Peyer's patch (tissue), 4 donors: ENCODE measurements around the gene BTN1A1. TPM values are rescaled to one million over a fixed set of nuclear protein-coding genes. Genes with fewer than 3 reads are reported as not detected.
"Not testable (repeated sequence)": the region's sequence is repeated elsewhere in the genome, so short reads cannot be mapped to it uniquely, and the experiment has no call there.

Experiments used
- DNase-seq, 3 donors: peaks; one replicate each; pipeline ENCODE4 v3.0.0-alpha.2; 2017 to 2019
- H3K27ac ChIP-seq, 4 donors: fragments of 200-600 bp; sonication (generic); one replicate each; pipeline ENCODE4 v1.5.1; 2016 to 2019
- H3K27me3 ChIP-seq, 2 donors: fragments of 200-600 bp; sonication (generic); one replicate each; pipeline ENCODE4 v1.5.1; 2019
- H3K36me3 ChIP-seq, 3 donors: fragments of 200-600 bp; sonication (generic); one replicate each; pipeline ENCODE4 v1.5.1; 2016 to 2019
- H3K4me1 ChIP-seq, 4 donors: fragments of 200-600 bp; sonication (generic); one replicate each; pipeline ENCODE4 v1.5.1; 2016 to 2019
- H3K4me3 ChIP-seq, 4 donors: fragments of 200-600 bp; sonication (generic); 1 replicate in 3 of 4; 2 replicates in 1 of 4; pipeline ENCODE4 v1.5.1; 2016 to 2019; ENCODE audit warnings: mild to moderate bottlenecking in 1 of 4
- H3K9me3 ChIP-seq, 4 donors: fragments of 200-600 bp; sonication (generic); one replicate each; pipeline ENCODE4 v1.5.1; 2016 to 2019; ENCODE audit warnings: mild to moderate bottlenecking in 1 of 4
- POLR2A ChIP-seq, 2 donors: fragments of 450-650 bp; IDR thresholded peaks; one replicate each; pipeline ENCODE4 v1.5.1; 2017; ENCODE audit warnings: antibody characterized with exemption in 2 of 2, mild to moderate bottlenecking in 2 of 2, moderate library complexity in 2 of 2
- total RNA-seq, 4 donors: library from RNA; depleted of rRNA; stranded (reverse); fragments of >200 nt; gene quantifications; one replicate each; pipeline ENCODE4 v1.1.0, GENCODE V29; 2016
- TF ChIP-seq, protein P1 (sequence below), 6 experiments: fragments of 450-650 bp in 4 of 6; fragments of 200-600 bp in 2 of 6; sonication (generic) in 1 of 6; IDR thresholded peaks; one replicate each; pipeline ENCODE4 v1.5.1; 2017 to 2019; ENCODE audit warnings: antibody characterized with exemption in 6 of 6, mild to moderate bottlenecking in 3 of 6, moderate library complexity in 1 of 6

Gene BTN1A1
- total RNA-seq, 4 donors from 2014 or later = not detected

- no peak overlapping the region for H3K27ac ChIP-seq
- no peaks in the 10 kb centered on the region for H3K9me3 ChIP-seq
- no peak overlapping the region for H3K4me3 ChIP-seq
- H3K27me3 ChIP-seq = no peaks in the 10 kb centered on the region
- H3K4me1 ChIP-seq = peaks cover 0 to 12% (median 0%) of the 10 kb centered on the region in 4 donors
- no peak for DNase-seq
- peaks cover 0 to 23% (median 0%) of the 10 kb centered on the region in 3 donors for H3K36me3 ChIP-seq
- no peak for TF ChIP-seq POLR2A (IDR thresholded peaks at IDR 0.05)
- TF ChIP-seq, protein P1, sequence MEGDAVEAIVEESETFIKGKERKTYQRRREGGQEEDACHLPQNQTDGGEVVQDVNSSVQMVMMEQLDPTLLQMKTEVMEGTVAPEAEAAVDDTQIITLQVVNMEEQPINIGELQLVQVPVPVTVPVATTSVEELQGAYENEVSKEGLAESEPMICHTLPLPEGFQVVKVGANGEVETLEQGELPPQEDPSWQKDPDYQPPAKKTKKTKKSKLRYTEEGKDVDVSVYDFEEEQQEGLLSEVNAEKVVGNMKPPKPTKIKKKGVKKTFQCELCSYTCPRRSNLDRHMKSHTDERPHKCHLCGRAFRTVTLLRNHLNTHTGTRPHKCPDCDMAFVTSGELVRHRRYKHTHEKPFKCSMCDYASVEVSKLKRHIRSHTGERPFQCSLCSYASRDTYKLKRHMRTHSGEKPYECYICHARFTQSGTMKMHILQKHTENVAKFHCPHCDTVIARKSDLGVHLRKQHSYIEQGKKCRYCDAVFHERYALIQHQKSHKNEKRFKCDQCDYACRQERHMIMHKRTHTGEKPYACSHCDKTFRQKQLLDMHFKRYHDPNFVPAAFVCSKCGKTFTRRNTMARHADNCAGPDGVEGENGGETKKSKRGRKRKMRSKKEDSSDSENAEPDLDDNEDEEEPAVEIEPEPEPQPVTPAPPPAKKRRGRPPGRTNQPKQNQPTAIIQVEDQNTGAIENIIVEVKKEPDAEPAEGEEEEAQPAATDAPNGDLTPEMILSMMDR (IDR thresholded peaks at IDR 0.05) = no peak
Measured at GRCh38 chr6:26544473-26544872, 44.4 kb downstream of the BTN1A1 start.

DNA sequence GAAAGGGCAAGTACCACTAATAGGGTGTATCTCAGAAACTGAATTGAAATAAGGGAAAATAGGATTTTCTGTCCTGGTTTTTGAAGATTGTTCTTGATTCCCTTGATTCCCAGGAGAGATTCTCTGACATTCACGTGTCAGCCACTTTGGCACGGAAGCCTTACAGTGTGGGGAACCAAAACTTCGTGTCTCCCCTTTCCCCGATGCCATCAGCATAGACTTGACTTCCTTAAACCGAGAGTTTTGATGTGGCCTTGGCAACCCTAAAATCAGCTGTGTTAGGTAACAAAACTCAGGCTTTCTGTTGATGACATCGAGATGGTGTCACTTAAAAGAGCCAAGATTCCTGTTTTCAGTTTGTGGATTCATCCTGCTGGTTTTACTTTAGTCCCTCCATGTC is 45.5 kb downstream of the BTN1A1 start:
- H3K9me3 ChIP-seq = no peaks in the 10 kb centered on the region
- no peak overlapping the region for H3K4me3 ChIP-seq
- H3K36me3 ChIP-seq = peaks cover 0 to 23% (median 0%) of the 10 kb centered on the region in 3 donors
- DNase-seq = no peak
- no peak overlapping the region for H3K27ac ChIP-seq
- TF ChIP-seq POLR2A (IDR thresholded peaks at IDR 0.05) = no peak
- TF ChIP-seq, protein P1 (IDR thresholded peaks at IDR 0.05) = no peak
- peaks cover 0 to 13% (median 0%) of the 10 kb centered on the region in 4 donors for H3K4me1 ChIP-seq
- no peaks in the 10 kb centered on the region for H3K27me3 ChIP-seq

DNA sequence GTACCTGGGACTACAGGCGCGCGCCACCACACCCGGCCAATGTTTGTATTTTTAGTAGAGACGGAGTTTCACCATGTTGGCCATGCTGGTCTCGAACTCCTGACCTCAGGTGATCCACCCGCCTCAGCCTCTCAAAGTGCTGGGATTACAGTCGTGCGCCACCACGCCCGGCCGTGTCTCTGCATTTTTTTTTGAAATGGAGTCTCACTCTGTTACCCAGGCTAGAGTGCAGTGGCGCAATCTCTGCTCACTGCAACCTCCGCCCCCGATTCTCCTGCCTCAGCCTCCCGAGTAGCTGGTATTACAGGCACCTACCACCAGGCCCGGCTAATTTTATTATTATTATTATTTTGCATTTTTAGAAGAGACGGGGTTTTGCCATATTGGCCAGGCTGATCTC is 47.3 kb downstream of the BTN1A1 start:
- H3K27me3 ChIP-seq, H3K9me3 ChIP-seq, H3K4me3 ChIP-seq, DNase-seq, H3K4me1 ChIP-seq, H3K27ac ChIP-seq: not testable (repeated sequence)
- H3K36me3 ChIP-seq = peaks cover 0 to 23% (median 0%) of the 10 kb centered on the region in 3 donors

DNA sequence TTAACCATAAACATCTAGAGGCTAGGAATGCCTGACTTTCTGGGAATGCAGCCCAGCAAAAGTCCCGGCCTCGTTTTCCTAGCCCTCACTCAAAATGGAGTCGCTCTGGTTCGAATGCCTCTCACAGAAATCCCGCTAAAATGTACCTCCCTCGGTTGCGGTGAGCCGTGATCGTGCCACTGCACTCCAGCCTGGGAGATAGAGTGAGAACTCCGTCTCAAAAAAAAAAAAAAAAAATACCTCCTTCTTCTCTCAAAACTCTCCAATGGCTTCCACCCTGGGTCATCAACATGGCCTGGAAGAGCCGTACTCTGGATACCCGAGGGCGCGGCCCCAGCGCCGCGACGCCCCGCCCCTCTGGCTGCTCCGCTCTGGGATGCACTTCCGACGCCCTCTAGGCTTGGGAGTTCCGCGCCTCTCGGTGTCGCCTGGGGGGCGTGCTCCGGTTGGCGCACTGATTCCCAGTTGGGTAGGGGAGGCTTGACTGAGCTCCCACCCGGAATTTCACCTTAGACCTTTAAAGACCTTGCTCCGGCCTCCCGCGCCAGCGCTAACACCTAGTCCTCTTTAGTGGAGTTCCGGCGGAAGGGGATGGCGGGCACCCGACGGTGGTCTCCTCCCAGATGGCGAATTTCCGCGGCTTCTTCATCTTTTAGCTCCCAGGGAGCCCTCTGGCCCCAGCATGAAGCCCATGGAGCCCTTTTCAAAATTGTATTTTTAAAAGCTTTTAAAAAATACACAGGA is 50.3 kb downstream of the BTN1A1 start:
- peaks cover 0 to 12% (median 0%) of the 10 kb centered on the region in 3 donors for H3K36me3 ChIP-seq
- no peaks in the 10 kb centered on the region for H3K27me3 ChIP-seq
- peak; percentile 63 to 80 (median 70) for DNase-seq
- H3K9me3 ChIP-seq = no peaks in the 10 kb centered on the region
- H3K4me3 ChIP-seq = peak overlapping the region; percentile 45 to 64 (median 57)
- H3K4me1 ChIP-seq = peaks cover 0 to 6% (median 0%) of the 10 kb centered on the region in 4 donors
- H3K27ac ChIP-seq = peak overlapping the region in 3 of 4 donors; percentile 28 to 65 (median 36)
- TF ChIP-seq, protein P1 (IDR thresholded peaks at IDR 0.05) = peak in 1 of 6 experiments; percentile 3
- TF ChIP-seq POLR2A (IDR thresholded peaks at IDR 0.05) = no peak

DNA sequence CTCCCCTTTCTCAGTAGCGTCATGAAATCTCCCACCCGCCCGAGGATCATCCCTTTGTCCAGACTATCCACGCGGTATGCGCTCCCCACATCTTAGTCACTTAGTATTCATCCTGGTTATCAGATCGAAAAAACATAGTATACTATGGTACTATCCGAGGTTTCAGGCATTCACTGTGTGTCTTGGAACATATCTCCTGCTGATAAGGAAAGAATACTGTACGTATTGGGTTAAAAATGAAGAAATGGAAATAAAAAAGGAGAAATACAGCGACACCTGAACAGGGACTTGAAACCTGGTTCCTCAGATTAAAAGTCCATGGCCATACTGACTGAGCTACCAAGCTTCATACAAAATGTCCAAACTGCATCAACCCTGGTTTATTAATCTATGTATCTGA is 52.1 kb downstream of the BTN1A1 start:
- H3K27ac ChIP-seq = no peak overlapping the region
- TF ChIP-seq, protein P1 (IDR thresholded peaks at IDR 0.05) = no peak
- no peak for TF ChIP-seq POLR2A (IDR thresholded peaks at IDR 0.05)
- H3K9me3 ChIP-seq = no peaks in the 10 kb centered on the region
- H3K4me3 ChIP-seq = no peak overlapping the region
- no peaks in the 10 kb centered on the region for H3K27me3 ChIP-seq
- H3K36me3 ChIP-seq = no peaks in the 10 kb centered on the region
- no peak for DNase-seq
- H3K4me1 ChIP-seq = peaks cover 0 to 6% (median 0%) of the 10 kb centered on the region in 4 donors

GRCh38 chr6:26552640-26553188 is 52.6 kb downstream of the BTN1A1 start:
- no peaks in the 10 kb centered on the region for H3K27me3 ChIP-seq
- H3K9me3 ChIP-seq = no peaks in the 10 kb centered on the region
- H3K4me3 ChIP-seq = peak overlapping the region; percentile 40 to 53 (median 45)
- H3K27ac ChIP-seq = peak overlapping the region in 2 of 4 donors; percentile 63 to 76
- H3K4me1 ChIP-seq = peaks cover 0 to 6% (median 0%) of the 10 kb centered on the region in 4 donors
- DNase-seq = no peak
- H3K36me3 ChIP-seq = no peaks in the 10 kb centered on the region
- TF ChIP-seq, protein P1 (IDR thresholded peaks at IDR 0.05) = no peak
